ENCODE measurements around the gene RHAG.

RHAG gene

GRCh38 chr6:49647476-49647875, 10.8 kb upstream of the RHAG start:
- no peak for TF ChIP-seq GATA3 (IDR thresholded peaks at IDR 0.05; ENCODE audit: low read depth, low read length)
- no peak for TF ChIP-seq GATA2 (IDR thresholded peaks at IDR 0.05; ENCODE audit: low read depth, low read length)

- TF ChIP-seq GATA2 (IDR thresholded peaks at IDR 0.05; ENCODE audit: low read depth, low read length), result no peak
- no peak for TF ChIP-seq GATA3 (IDR thresholded peaks at IDR 0.05; ENCODE audit: low read depth, low read length)
Observed at GRCh38 chr6:49646942-49647341, 10.3 kb upstream of the RHAG start.

GRCh38 chr6:49646130-49646824, 9.6 kb upstream of the RHAG start:
- TF ChIP-seq GATA3 (IDR thresholded peaks at IDR 0.05; ENCODE audit: low read depth, low read length), result no peak
- no peak for TF ChIP-seq GATA2 (IDR thresholded peaks at IDR 0.05; ENCODE audit: low read depth, low read length)

- TF ChIP-seq GATA2 (IDR thresholded peaks at IDR 0.05; ENCODE audit: low read depth, low read length), result no peak
Observed at GRCh38 chr6:49645139-49645538, 8.5 kb upstream of the RHAG start.

- no peak for TF ChIP-seq GATA3 (IDR thresholded peaks at IDR 0.05; ENCODE audit: low read depth, low read length)
- TF ChIP-seq GATA2 (IDR thresholded peaks at IDR 0.05; ENCODE audit: low read depth, low read length), result no peak
Observed at GRCh38 chr6:49639177-49639817, 2.7 kb upstream of the RHAG start.

DNA sequence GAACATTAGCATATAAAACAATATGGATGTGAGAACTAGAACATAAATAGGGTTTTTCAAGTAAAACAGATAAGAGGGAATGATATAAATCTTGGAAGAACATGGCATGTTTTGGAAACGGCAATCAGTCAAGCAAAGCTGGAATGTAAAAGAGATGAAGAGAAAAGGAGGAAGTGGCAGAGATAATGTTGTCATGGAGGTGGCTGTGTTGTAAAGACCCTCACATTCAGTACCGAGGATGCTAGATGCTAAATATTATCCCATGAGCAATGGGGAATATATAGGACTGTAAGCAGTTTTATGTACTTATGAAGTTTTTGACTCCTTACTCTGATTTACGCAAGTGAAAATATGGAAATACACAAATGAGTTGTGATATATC, 702 bp upstream of the RHAG start:
- TF ChIP-seq GATA2 (IDR thresholded peaks at IDR 0.05; ENCODE audit: low read depth, low read length), result no peak
- no peak for TF ChIP-seq GATA3 (IDR thresholded peaks at IDR 0.05; ENCODE audit: low read depth, low read length)

GRCh38 chr6:49635978-49636712, 494 bp downstream of the RHAG start:
- no peak for TF ChIP-seq GATA2 (IDR thresholded peaks at IDR 0.05; ENCODE audit: low read depth, low read length)
- TF ChIP-seq GATA3 (IDR thresholded peaks at IDR 0.05; ENCODE audit: low read depth, low read length), result no peak

- TF ChIP-seq GATA3 (IDR thresholded peaks at IDR 0.05; ENCODE audit: low read depth, low read length), result no peak
- no peak for TF ChIP-seq GATA2 (IDR thresholded peaks at IDR 0.05; ENCODE audit: low read depth, low read length)
Observed at GRCh38 chr6:49635480-49635879, 1.2 kb downstream of the RHAG start.

DNA sequence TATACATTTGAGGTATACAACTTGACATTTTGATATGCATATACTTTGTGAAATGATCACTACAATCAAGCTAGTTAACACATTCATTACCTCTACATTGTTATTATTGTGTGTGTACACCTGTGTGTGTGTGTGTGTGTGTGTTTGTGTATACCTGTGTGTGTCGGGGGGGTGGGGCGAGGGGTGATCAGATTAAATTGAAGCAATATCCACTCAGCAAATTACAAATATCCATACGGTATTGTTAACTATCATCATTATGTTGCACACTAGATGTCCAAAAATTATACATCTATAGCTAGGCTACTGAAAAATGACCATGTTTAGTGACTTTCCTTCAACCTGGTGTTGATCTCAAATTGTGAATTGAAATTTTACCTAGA, 1.8 kb downstream of the RHAG start:
- TF ChIP-seq GATA2 (IDR thresholded peaks at IDR 0.05; ENCODE audit: low read depth, low read length), result no peak
- no peak for TF ChIP-seq GATA3 (IDR thresholded peaks at IDR 0.05; ENCODE audit: low read depth, low read length)

DNA sequence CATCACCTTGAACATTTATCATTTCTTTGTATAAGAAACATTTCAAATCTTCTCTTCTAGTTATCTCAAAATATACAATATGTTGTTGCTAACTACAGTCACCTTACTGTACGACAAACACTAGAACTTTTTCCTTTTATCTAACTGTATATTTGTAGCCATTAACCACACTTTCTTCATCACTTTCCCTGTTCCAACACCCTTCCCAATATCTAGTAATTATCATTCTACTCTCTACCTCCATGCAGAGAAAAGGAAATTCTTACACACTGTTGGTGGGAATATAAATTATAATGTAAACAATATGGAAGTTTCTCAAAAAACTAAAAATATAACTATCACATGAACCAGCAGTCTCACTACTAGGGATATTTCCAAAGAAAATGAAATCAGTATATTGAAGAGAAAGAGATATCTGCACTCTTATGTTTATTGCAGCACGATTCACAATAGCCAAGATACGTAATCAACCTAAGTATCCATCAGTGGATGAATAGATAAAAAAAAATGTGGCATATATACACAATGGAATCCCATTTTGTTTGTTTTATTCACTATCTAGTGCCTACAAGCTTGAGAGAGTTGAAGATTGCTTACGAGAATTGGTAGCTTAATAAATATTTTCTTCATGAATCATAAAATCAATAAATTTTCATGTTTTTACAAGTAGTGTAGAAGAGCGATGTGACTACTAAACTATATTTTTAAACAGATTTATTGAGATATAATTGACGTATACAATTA, 2.4 kb downstream of the RHAG start:
- TF ChIP-seq GATA2 (IDR thresholded peaks at IDR 0.05; ENCODE audit: low read depth, low read length), result no peak
- no peak for TF ChIP-seq GATA3 (IDR thresholded peaks at IDR 0.05; ENCODE audit: low read depth, low read length)

GRCh38 chr6:49633541-49633940, 3.1 kb downstream of the RHAG start:
- TF ChIP-seq GATA3 (IDR thresholded peaks at IDR 0.05; ENCODE audit: low read depth, low read length) (no peak), GATA2 (IDR thresholded peaks at IDR 0.05; ENCODE audit: low read depth, low read length) (no peak)

GRCh38 chr6:49632727-49633126, 3.9 kb downstream of the RHAG start:
- TF ChIP-seq GATA3 (IDR thresholded peaks at IDR 0.05; ENCODE audit: low read depth, low read length), result no peak
- TF ChIP-seq GATA2 (IDR thresholded peaks at IDR 0.05; ENCODE audit: low read depth, low read length), result no peak

GRCh38 chr6:49626811-49627210, 9.8 kb downstream of the RHAG start:
- TF ChIP-seq GATA2 (IDR thresholded peaks at IDR 0.05; ENCODE audit: low read depth, low read length) (no peak), GATA3 (IDR thresholded peaks at IDR 0.05; ENCODE audit: low read depth, low read length) (no peak)

GRCh38 chr6:49618257-49618656, 18.4 kb downstream of the RHAG start:
- no peak for TF ChIP-seq GATA2 (IDR thresholded peaks at IDR 0.05; ENCODE audit: low read depth, low read length)
- TF ChIP-seq GATA3 (IDR thresholded peaks at IDR 0.05; ENCODE audit: low read depth, low read length), result no peak

Data from SH-SY5Y (cell line).